Measurements from ENCODE around the gene TMEM247.

TMEM247 gene

DNA sequence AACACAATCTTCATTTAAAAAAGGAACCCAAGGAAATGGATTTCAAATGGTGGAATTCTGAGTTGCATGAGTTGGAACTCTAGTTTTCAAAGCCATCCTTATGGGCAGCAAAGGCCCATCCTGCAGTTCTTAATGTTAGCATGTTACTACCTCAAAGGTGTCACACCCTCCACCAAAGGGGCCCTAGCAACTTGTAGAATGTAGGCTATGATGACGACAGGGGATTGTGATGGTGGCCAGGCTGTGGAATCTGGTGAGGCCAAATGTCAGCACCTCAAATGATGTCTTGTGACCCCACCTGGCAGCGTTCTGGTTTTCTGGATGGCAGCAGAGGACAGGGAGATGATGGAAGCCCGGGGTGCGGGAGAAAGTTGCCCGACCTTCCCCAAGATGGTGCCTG, at the start of gene TMEM247:
Gene TMEM247, plus strand, starts transcription at position 301 of the 400 bp plus-strand sequence.
- DNase-seq, result no peak

GRCh38 chr2:46430413-46430812, 49.0 kb upstream of the TMEM247 start:
- DNase-seq, result no peak

GRCh38 chr2:46430992-46431391, 48.4 kb upstream of the TMEM247 start:
- no peak for DNase-seq

DNA sequence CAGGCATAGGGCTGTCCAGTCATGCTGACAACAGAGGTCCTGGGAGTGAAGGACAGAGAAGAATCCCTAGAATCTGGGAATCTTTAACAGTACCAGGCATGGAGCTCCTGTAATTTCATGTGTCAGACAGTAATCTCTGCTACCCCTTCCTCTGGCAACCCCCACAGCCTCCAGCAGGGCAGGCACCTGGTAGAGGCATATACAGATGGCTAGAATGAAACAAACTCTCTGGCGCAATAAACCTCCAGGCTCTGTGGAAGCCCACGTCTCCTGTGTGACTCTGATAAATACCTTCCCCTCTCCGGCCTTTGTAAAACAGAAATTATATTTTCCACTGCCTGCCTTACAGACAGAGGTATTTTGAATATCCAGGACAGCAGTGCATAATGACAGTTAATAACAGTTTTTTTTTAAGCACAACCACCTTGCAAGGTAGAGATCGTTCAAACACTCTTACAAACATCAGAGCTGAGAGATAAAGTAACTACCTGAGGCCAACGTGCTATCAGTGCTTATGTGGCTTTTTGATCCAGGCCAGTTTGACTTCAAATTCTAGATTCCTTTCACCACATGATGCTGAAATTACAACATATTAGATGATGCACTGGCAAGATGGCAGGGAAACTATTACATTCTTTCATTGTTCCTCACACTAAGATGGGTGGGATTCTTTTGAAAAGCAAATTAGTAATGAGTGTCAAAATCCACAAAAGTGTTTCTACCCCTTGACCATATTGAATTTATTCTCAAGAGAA, 47.7 kb upstream of the TMEM247 start:
- DNase-seq, result no peak

- DNase-seq, result no peak
Measured at GRCh38 chr2:46434851-46435273, 44.5 kb upstream of the TMEM247 start.

DNA sequence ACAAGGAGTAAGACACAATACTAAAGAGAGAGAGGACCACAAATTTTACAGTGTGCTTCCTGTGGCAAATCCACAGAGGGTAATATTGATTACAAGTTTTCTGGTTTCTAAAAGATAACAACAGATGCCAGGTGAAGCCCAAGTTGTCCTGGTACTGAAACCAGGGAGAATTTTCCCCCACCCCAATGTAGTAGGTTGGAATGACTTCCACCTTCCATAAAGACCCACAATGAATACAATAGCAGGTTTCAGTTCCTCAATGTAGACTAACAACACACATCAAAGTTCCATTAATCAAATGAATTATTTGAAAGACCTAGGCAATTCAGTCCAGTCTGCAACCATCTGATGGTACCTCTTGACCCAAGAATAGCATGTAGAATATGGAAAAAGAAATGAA, 44.0 kb upstream of the TMEM247 start:
- DNase-seq, result no peak

DNA sequence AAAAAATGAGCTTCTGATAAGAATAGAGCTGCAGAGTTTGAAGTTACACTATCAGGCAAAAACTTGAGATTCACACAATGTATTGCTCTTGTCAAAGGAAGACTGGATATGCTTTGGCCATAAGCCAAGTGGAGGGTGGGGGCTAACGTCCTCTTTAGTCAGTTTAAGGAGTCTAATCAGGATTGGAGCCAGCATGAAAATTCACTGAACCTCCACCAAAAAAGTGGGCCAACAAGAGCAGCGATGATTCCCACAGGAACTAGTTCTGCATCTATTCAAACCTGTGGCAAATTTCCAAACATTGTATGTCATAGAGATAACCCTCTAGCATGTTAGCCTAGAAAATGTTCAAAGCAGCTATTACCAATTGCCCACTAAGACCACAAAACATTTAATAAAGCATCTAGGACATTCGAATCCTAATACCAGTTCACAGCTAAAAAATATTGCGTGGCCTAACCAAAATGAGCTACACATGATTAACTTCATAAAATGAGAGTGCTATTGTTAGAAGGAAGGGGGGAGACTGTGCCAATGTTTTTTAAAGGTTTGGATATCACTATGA, 43.5 kb upstream of the TMEM247 start:
- no peak for DNase-seq

GRCh38 chr2:46436800-46437199, 42.6 kb upstream of the TMEM247 start:
- DNase-seq, result no peak

DNA sequence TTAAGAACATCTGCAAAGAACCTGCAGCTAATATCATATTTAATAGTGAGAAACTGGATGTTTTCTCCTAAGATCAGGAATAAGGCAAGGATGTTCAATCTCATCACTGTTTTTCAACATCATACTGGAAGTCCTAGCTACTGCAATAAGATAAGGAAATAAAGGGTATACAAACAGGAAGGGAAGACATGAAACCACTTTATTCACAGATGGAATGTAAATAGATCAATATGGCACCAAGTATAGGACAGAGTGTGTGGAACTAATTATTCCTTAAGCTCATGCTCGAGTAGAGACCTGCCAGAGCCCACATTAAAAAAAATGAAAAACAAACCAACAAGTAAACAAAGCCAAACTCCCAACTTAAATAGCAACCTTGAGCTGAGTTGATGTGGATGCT, 41.3 kb upstream of the TMEM247 start:
- no peak for DNase-seq

DNA sequence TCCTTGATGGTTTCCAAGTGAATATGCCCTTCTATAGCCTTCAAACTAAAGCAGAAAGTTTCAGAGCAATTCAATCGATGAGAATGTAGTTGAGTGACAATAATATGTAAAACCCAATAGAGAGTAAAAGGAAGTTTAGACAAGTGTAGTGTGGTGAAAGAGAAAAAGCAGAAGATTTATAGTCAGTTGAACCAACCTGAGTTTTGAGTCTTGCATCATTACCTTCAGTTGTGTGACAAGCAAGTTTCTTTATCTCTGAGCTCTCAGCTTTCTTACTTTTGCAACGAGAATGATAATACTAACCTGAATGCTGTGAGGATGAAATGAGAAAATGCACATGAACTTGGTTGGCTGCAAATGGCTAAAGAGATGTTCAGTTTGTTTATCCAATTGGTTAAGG, 40.6 kb upstream of the TMEM247 start:
- no peak for DNase-seq

DNA sequence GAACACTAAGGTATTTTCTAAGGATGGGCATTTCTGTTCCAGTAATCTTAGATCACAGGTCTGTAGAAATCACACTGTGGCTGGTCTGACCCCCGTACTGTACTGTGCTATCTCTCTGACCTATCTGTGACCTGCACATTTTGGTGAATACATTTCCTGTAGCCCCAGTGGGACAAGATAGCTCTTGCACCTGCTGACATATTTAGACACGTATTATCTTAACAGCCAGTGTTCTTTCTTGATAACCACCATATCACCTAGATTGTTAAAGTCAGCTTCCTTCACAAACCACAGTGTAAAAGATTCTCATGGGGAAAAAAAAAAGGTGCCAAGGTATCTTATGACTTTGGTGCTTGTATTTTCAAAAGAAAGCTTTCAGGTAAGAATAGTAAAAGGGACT, 39.8 kb upstream of the TMEM247 start:
- no peak for DNase-seq

- DNase-seq, result no peak
Measured at GRCh38 chr2:46441838-46442712, 37.3 kb upstream of the TMEM247 start.

DNA sequence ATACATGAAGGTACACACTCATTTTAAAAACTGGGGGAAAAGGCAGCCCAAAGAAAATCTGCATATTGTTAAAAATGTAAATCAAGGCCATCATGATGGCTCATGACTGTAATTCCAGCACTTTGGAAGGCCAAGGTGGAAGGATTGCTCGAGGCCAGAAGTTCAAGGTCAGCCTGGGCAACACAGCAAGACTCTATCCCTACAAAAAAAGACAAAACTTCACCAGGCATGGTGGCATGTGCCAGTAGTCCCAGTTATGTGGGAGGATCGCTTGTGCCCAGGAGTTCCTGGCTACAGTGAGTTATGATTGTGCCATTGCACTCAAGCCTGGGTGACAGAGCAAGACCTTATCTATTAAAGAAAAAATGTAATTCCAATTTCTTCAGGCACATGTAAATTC, 34.6 kb upstream of the TMEM247 start:
- no peak for DNase-seq

GRCh38 chr2:46445556-46445955, 33.8 kb upstream of the TMEM247 start:
- no peak for DNase-seq

GRCh38 chr2:46446871-46447568, 32.3 kb upstream of the TMEM247 start:
- no peak for DNase-seq

- DNase-seq, result no peak
Measured at GRCh38 chr2:46447649-46448048, 31.7 kb upstream of the TMEM247 start.

- no peak for DNase-seq
Measured at GRCh38 chr2:46448111-46448510, 31.3 kb upstream of the TMEM247 start.

- DNase-seq, result no peak
Measured at GRCh38 chr2:46448641-46449040, 30.7 kb upstream of the TMEM247 start.

GRCh38 chr2:46449700-46450099, 29.7 kb upstream of the TMEM247 start:
- no peak for DNase-seq

DNA sequence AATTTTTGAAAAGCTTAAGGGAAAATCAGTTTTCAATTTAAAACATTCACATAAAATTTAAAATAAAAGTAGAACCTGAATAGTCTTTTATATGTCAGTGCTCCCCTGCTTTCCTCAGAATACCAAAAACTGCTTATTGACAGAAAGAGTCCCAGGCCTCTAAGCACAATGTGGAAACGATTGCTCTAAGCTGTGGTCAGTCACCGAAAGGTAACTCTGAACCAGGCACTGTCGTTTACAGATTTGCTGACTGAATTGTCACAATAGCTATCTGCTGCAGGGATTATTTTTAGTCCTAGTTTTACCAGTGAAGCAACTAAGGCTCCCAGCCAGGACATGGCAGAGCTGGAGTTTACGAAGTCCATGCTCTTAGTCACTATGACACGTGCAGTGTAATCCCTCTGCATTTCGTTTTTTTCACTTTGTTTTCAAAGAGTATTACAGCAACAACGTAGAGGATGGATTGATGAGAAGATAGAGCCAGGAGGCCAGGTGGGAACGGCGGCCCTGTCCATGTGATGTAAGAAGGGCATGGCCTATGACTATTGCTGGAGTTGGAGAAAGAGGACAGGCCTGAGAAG, 28.1 kb upstream of the TMEM247 start:
- no peak for DNase-seq

DNA sequence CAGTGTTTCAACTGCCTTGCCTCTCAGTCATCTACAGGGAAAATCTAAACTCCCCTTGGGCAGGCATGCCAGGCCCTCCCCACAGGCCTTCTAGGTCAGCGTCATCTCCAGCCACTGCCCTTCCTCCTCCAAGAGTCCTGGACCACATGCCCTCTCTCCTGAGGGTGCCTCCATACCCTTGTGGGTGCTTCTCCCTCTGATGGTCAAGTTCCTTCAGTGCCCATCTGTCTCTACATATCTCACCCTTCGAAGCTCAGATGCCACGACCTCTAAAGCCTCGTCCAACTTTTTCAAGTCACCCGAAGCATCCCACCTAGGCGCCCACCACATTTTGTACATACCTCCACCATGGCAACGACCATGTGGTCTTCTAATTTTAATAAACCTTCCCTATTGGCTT, 22.6 kb upstream of the TMEM247 start:
- no peak for DNase-seq

GRCh38 chr2:46458763-46459500, 20.4 kb upstream of the TMEM247 start:
- DNase-seq, result no peak

Measured in NCI-H2081 (cell line).